Parathyroid adenoma (tissue), 2 donors: ENCODE results near the gene GCSAM.

Experiments
- H2AFZ ChIP-seq: fragments of 300-600 bp; sonication (generic); one replicate; pipeline ENCODE4 v1.7.0; 2017; ENCODE audit warnings: antibody characterized with exemption, mild to moderate bottlenecking
- H3K27ac ChIP-seq: fragments of 300-600 bp; sonication (generic); one replicate; pipeline ENCODE4 v1.7.0; 2017
- H3K27me3 ChIP-seq: fragments of 300-600 bp; sonication (generic); one replicate; pipeline ENCODE4 v1.7.0; 2017; ENCODE audit warnings: low read length; ENCODE audit not compliant: control insufficient read depth, insufficient read depth
- H3K36me3 ChIP-seq: fragments of 300-600 bp; sonication (generic); one replicate; pipeline ENCODE4 v1.7.0; 2017; ENCODE audit warnings: low read length; ENCODE audit not compliant: control insufficient read depth, insufficient read depth
- H3K4me1 ChIP-seq: fragments of 300-600 bp; sonication (generic); one replicate; pipeline ENCODE4 v1.7.0; 2017; ENCODE audit warnings: control low read depth
- H3K4me2 ChIP-seq: fragments of 300-600 bp; sonication (generic); one replicate; pipeline ENCODE4 v1.7.0; 2017; ENCODE audit warnings: low read length
- H3K4me3 ChIP-seq: fragments of 300-600 bp; sonication (generic); one replicate; pipeline ENCODE4 v1.7.0; 2017; ENCODE audit warnings: low read depth, low read length
- H3K79me2 ChIP-seq: fragments of 300-600 bp; sonication (generic); one replicate; pipeline ENCODE4 v1.7.0; 2017; ENCODE audit warnings: control low read depth
- H3K9ac ChIP-seq: fragments of 300-600 bp; sonication (generic); one replicate; pipeline ENCODE4 v1.7.0; 2017; ENCODE audit warnings: mild to moderate bottlenecking
- H3K9me3 ChIP-seq: fragments of 300-600 bp; sonication (generic); one replicate; pipeline ENCODE4 v1.7.0; 2017; ENCODE audit warnings: low read length; ENCODE audit not compliant: control insufficient read depth
- TF ChIP-seq, protein P1 (sequence below): fragments of 300-600 bp; sonication (generic); IDR thresholded peaks from one replicate; pipeline ENCODE4 v1.7.0; 2017; ENCODE audit warnings: antibody characterized with exemption, mild to moderate bottlenecking
- donor health status: primary hyperparathyroidism.

GCSAM gene

DNA sequence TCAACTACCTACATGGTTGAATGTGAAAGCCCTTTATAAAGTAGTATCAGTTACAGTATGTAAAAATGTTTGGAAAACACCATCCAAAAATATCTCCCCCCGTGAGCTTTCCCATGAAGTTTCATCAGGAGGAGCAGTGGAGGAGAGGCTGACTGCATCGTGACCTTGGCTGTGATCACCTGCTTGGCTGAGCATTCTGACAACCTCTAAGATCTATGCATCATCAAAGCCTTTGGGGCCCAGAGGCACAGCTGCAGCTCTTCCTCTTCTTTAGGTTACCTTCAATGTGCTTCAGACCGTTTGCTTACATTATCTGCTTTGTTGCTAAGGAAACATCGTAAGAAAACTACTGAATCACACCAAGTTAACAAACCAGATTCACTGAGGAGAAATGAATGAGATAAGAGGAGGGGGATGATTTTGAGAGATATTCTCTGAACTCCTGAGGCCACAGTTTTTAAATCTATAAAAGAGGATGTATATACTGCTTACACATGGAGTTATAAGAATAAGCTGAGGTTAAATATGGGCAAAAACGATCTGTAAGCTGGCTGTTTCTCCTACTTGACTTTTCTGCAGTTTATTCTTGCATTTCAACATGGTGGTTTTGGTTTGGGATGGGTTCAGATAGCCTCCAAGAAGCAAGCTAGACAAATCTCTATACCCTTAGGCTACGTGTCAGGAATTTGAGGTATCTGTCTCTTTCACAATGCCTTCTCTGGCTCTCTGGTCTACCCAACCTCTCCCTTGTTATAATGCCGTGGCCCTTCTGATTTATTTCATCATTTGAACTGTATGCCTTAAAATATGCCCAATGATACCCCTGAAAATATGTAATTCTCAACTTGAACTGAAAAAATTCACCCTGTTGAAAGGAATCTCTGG lies 4.0 kb downstream of the GCSAM start:
- TF ChIP-seq, protein P1, sequence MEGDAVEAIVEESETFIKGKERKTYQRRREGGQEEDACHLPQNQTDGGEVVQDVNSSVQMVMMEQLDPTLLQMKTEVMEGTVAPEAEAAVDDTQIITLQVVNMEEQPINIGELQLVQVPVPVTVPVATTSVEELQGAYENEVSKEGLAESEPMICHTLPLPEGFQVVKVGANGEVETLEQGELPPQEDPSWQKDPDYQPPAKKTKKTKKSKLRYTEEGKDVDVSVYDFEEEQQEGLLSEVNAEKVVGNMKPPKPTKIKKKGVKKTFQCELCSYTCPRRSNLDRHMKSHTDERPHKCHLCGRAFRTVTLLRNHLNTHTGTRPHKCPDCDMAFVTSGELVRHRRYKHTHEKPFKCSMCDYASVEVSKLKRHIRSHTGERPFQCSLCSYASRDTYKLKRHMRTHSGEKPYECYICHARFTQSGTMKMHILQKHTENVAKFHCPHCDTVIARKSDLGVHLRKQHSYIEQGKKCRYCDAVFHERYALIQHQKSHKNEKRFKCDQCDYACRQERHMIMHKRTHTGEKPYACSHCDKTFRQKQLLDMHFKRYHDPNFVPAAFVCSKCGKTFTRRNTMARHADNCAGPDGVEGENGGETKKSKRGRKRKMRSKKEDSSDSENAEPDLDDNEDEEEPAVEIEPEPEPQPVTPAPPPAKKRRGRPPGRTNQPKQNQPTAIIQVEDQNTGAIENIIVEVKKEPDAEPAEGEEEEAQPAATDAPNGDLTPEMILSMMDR = no peak
- Histone ChIP-seq H3K4me2 (no peak overlapping the region), H2AFZ (no peak overlapping the region), H3K79me2 (no peaks in the 10 kb centered on the region), H3K4me3 (no peak overlapping the region), H3K27me3 (no peaks in the 10 kb centered on the region), H3K9ac (no peak overlapping the region), H3K4me1 (no peaks in the 10 kb centered on the region), H3K9me3 (no peaks in the 10 kb centered on the region), H3K36me3 (no peaks in the 10 kb centered on the region), H3K27ac (no peak overlapping the region)

- Histone ChIP-seq H3K27me3 (no peaks in the 10 kb centered on the region), H3K36me3 (no peaks in the 10 kb centered on the region)
Measured at GRCh38 chr3:112127522-112128494, 5.2 kb downstream of the GCSAM start.

GRCh38 chr3:112126511-112126911 lies 6.5 kb downstream of the GCSAM start:
- Histone ChIP-seq H3K36me3 (no peaks in the 10 kb centered on the region), H3K27ac (no peak overlapping the region), H3K4me3 (no peak overlapping the region), H3K9ac (no peak overlapping the region), H3K9me3 (no peaks in the 10 kb centered on the region), H3K4me1 (no peaks in the 10 kb centered on the region), H3K4me2 (no peak overlapping the region), H2AFZ (peak overlapping the region; percentile 56), H3K27me3 (no peaks in the 10 kb centered on the region), H3K79me2 (no peaks in the 10 kb centered on the region)
- TF ChIP-seq, protein P1 = no peak

More at GRCh38 chr3:112127522-112128494, 5.2 kb downstream of the GCSAM start:
- no peak overlapping the region for H3K27ac ChIP-seq
- no peaks in the 10 kb centered on the region for H3K9me3 ChIP-seq
- H3K4me3 ChIP-seq = no peak overlapping the region
- no peak overlapping the region for H3K9ac ChIP-seq
- no peak overlapping the region for H3K4me2 ChIP-seq
- no peaks in the 10 kb centered on the region for H3K79me2 ChIP-seq
- no peaks in the 10 kb centered on the region for H3K4me1 ChIP-seq
- TF ChIP-seq, protein P1 = no peak
- H2AFZ ChIP-seq = no peak overlapping the region

DNA sequence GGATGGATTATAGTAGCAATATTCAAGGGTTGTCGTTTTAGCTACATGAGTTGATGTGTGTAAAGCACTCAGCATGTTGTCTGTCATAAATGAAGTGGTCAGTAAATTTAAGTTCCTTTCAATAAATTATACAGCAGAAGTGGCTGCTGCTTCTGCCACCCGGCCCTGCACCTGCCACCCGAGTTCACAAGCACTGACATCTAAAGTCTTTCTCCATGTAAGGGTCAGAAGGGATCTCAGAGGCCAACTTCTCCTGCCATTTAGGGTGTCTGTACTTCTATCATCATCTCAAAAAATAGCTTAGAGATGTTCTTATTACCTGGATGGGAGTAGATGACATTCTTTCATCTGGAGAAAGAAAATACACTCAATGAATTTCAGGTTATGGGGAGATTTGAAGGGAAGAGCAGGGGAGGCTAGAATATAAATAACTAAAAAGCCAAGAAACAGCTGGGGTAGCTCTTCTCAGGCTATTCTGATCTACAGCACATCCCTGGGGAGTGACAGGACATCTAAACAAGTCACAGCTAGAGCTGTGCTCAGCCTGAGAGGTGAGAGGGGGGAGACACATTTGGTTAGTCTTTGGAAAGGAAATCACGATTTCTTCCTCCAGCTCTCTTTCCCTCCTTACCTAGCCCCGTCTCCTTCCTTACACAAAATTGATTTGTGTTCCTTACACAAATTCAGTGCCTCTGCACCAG lies 8.0 kb downstream of the GCSAM start:
- Histone ChIP-seq H3K27ac (no peak overlapping the region), H3K4me2 (no peak overlapping the region), H3K4me1 (no peaks in the 10 kb centered on the region), H3K79me2 (no peaks in the 10 kb centered on the region), H3K36me3 (no peaks in the 10 kb centered on the region), H2AFZ (no peak overlapping the region), H3K9me3 (no peaks in the 10 kb centered on the region), H3K9ac (no peak overlapping the region), H3K27me3 (no peaks in the 10 kb centered on the region), H3K4me3 (no peak overlapping the region)
- TF ChIP-seq, protein P1 = no peak
